ENCODE measurements around the gene GALNT17.

The GALNT17 gene

DNA sequence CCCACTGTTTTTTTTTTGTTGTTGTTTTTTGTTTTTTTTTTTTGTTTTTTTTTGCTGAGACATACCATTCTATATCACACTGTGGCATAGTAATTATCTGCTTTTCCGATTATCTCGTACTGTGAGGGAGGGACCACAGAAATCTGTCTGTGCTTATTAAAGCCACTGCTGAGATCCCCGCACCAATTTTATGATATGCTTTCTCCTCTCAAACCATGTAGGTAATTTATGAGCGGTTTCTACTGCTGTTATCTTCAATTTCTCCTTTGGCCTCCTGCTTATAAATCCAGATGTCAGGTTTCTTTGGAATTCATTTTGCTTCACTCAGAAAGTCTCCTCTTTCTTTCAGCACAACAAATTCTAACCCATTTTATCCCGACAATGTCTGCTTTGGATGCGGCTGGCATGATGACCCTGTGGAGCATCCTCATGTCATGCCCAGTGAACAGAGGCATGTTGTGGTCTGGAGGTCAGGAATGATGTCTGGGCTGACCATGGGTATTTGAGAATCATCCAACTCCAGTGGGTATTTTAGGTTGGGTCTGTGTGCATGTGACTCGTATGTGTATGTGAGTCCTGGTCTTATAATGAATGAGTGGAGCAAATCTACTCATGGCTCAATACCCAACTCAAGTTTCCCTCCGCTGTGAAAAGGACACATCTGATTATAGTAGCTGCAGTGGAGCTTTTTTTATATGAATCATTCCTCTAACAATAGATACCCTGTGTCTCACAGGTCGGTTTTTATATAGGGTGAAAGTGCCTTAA is 213.4 kb downstream of the GALNT17 start:
- DNase-seq = no peak

GRCh38 chr7:71348821-71349681 is 217.1 kb downstream of the GALNT17 start:
- no peak for DNase-seq

DNA sequence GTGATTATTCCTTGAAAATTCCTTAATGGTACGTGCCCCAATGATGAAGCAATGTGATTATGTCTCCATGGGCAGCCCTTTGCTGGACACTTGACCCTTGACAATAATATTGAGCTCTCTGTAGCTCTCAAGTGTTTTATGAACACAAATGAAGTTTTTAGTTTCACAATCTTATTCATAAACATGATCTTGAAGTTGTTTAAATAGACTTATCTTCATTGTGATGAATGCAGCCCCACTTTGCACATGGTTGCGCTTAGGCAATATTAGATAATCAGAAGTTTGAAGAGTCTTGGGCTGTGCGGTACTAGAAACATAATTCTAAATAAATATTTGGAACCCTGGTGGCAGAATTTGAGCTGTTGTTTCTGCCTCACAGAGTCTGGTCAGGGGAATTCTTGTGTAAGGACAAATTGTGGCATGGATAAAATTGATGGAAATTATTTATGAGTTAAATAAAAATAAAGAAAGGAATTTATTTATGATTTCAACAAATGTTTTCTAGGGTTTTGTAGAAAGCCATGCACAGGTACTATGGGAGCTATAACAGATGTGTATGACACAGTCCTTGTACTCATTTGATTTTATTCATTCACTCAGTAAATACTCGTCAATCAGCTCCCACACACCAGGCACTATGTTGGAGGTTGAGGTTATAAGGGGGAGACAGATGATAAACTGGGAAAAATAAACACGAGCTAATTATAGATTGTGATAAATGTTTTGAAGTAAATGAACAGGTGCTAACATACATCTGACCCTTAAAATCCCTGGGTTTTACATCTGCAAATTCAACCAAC is 217.9 kb downstream of the GALNT17 start:
- DNase-seq = no peak

DNA sequence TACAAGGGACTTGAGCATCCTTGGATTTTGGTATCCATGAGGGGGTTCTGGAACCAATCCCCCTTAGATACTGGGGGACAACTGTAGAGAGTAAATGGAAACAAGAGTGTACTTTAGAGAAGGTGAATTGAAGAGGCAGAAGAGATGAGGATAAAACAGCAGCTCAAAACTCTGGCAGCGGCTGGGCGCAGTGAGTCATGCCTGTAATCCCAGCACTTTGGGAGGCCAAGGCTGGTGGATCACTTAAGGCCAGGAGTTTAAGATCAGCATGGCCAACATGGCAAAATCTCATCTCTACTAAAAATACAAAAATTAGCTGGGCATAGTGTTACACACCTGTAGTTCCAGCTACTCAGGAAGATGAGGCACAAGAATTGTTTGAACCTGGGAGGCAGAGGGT is 218.7 kb downstream of the GALNT17 start:
- no peak for DNase-seq

GRCh38 chr7:71354716-71355115 is 222.8 kb downstream of the GALNT17 start:
- no peak for DNase-seq

GRCh38 chr7:71361451-71362032 is 229.6 kb downstream of the GALNT17 start:
- DNase-seq = no peak

DNA sequence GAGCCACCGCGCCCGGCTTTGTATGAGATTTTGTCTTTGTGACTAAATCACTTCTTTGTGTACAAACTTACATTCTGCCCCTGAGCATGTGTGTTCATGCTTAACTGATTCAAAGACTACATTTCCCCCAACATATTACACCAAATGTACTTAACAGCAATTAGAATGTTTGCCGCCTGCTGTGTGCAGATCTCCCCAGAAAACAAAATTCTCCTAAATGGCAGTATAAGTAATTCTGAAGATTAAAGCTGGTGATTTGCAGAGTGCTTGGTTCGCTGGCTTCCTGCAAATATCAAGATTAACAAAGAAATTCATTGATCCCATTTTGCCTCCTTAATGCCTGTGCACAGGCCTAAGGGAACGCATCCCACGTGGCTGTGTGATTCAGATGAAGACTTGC is 230.3 kb downstream of the GALNT17 start:
- DNase-seq = no peak

GRCh38 chr7:71363223-71363622 is 231.3 kb downstream of the GALNT17 start:
- DNase-seq = no peak

GRCh38 chr7:71363627-71364026 is 231.7 kb downstream of the GALNT17 start:
- no peak for DNase-seq

- DNase-seq = no peak
Observed at GRCh38 chr7:71364551-71364950, 232.6 kb downstream of the GALNT17 start.

DNA sequence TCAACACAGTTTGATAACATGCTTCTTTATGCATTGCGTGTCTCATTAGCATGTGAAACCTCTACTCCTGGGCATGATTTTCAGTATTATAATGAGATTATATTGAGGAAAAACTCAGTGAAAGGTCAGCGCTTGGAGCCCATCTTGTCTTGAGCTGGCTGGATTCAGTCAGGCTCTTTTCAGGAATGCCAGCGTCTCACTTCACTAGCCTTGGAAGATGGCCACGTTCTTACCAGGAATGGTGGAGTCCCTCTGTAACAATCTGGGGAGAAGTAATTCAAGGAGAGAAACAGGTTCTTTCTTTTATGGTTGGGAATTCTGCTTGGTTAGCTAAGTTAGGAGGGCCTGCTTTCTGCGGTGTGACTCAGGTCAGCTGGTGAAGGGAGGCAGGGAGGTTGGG is 241.0 kb downstream of the GALNT17 start:
- no peak for DNase-seq

GRCh38 chr7:71377062-71377461 is 245.1 kb downstream of the GALNT17 start:
- DNase-seq = no peak

GRCh38 chr7:71377469-71377868 is 245.5 kb downstream of the GALNT17 start:
- DNase-seq = no peak

DNA sequence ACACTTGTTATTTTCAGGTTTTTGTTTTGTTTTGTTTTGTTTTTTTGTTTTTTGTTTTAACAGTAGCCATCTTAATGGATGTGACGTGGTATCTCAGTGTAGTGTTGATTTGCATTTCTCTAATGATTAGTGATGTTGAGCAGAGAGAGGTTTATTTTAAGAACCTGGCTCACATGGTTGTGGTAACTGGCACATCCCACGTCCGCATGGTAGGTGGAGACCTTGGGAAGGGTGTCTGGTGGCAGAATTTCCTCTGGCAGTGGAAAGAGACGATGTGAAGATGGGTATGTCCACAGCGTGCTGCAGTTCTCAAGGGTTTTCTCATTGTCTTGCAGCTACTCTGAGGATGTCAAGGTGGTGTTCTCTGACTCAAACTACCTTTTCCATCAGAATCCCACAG is 252.2 kb downstream of the GALNT17 start:
- DNase-seq = no peak

DNA sequence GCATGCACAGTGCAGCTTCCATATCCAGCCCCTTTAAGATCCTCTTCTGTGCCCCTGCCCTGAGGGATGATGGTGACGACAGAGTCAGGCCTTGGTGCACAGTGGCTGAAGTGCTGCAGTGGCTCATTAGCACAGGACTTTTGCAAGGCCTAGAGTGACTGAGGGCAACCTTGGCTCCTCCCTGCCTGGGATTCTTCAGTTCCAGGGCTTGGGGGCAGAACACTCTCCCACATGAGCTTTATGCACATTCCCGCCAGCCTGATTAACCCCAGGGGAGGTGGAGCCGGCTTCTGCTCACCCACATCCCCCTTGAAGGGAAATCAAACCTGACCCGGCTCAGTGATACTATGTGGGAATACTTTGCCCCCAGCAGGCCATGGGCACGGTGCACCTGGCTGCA is 253.4 kb downstream of the GALNT17 start:
- no peak for DNase-seq

DNA sequence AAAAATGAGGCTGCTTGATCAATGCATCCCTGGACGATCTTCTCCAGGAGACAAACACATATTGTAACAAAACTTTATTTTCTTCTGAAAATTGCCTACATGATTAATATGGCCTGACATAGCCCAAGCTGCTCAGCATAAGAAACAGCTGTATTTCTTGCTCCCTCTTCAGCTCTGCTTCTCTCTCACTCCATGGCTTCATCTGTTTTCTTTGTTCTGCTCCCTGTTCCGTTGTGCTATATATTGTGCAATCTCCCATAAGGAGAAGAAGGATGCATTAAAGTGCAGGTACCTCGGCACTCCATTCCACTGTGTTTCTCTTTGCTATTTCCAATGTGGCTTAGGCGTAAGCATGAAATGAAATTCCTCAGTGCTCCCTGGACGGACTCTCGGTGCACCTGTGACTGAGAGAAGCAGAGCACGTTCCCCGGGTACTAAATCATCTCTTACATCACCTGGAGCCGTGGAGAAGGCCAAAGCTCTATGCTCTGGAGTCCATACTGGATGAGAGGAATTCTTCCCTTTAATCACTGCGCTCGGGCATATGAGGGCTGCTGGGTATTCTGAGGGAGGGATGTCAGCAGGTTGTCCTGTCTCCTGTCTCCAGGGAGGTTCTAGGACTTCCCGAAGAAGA is 254.3 kb downstream of the GALNT17 start:
- no peak for DNase-seq

DNA sequence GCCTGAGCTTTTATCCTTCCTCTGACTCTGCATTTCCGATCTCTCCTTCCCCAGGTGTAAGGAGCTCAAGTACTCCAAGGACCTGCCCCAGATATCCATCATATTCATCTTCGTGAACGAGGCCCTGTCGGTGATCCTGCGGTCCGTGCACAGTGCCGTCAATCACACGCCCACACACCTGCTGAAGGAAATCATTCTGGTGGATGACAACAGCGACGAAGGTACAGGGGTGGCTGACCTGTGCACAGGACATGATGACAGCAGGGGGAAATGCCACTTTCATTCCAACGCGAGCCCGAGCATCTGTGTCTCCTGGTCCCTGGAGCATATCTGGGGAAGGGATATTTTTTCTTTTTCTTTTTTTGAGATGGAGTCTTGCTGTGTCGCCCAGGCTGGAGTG is 256.2 kb downstream of the GALNT17 start:
- DNase-seq = no peak

DNA sequence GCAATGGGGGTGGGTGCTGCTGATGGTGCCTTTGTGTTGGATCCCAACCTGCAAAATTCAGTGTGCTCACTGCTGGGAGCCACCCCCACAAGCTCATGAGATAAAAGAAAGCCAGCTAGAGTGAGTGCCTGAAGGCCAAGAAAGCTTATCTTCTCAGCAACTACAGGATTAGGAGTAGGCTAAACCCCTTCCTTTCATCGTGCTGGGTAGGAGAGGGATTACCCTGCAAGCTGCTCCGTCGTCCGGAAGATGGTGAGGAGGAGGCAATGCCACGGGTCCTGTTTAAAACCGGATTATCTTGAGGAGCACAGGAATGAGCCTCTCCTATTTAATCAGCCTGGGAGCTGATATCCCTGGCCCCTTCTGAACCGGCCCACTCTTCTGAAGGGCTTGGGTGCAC is 258.0 kb downstream of the GALNT17 start:
- DNase-seq = no peak

DNA sequence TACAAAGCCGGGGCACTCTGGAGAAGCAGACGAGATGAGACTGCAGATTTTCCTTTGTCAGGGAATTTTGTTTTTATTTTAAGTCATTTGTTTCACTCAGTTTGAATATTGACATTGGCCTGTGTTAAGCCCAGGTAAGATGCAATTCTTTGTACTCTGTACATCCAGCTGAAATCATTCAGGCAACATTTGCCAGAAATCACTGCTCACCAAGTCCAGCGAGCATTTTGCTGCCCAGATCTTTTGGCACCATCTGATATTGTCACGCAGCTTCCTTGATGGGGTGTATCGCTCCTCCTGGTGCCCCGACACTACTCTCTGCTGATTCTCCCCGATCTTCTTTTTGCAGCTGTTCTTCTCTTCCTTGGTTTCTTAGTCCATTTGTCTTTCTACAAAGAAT is 261.7 kb downstream of the GALNT17 start:
- no peak for DNase-seq

- DNase-seq = no peak
Observed at GRCh38 chr7:71402684-71403083, 270.7 kb downstream of the GALNT17 start.

DNA sequence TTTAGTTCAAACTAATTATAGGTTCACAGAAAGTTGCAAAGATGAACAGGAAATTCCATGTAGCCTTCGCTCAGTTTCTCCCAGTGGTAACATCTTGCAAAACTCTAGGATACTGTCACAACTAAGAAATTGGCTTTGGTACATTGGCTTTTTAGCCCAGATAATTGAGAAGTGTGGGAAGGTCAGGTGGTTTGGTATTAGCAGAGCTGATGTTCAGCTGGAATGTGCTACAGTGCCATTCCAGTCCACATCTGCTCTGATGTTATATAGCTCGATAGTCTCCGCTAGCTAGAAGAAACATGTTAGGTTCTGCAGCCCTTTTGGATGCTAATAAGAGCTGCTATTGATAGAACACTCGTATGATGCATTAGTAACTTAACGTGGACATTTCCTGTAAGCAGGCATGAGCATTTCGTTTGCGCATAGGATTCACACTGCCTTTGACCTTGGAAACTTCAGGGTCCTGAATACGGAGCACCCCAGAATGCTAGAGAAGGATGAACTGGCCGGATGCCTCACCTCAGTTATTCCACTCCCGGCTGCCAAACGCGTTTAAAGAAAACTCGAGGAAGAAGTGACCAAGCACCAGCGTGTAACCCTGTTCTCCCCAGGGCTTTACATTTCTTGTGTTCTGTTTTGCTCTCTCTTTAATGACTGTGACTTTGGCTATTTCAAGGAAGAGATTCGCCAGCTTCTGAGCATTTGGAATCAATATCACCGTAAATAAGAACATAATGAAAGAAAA is 271.4 kb downstream of the GALNT17 start:
- no peak for DNase-seq

Data from kidney glomerular epithelial cell (primary cell).